ENCODE results near the gene KCNJ5. TPM values are rescaled to one million over a fixed set of nuclear protein-coding genes. Genes with fewer than 3 reads are reported as not detected.

Gene KCNJ5
- total RNA-seq, 2 donors from 2014 or later, result not detected

DNA sequence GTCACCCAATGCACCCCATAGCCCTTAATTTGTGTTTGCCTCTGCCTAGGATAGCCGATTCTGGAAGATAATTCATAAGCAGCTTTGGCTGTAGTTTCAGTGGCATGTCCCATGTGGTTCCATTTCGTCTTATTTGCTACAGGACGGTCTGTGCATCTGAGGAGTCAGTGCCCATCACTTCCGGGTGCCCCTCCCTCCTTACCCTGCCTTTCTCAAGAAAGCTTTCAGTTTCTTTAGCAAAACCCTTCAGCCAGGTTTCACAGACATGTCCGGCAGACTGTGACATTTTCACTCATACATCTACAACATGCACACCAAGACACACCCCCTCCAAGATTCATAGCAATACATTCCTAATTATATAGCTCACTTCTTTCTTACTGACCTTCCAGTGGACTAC, 37.2 kb downstream of the KCNJ5 start:
- no peaks in the 10 kb centered on the region for H3K36me3 Mint-ChIP-seq
- H3K4me3 Mint-ChIP-seq, result peak overlapping the region; percentile 9
- no peaks in the 10 kb centered on the region for H3K9me3 Mint-ChIP-seq
- peak overlapping the region; percentile 3 to 28 for H3K27ac Mint-ChIP-seq
- peaks cover 17 to 23% of the 10 kb centered on the region in 2 donors for H3K4me1 Mint-ChIP-seq (ENCODE audit: low read depth in 2 of 2)
- peak; percentile 15 for DNase-seq (ENCODE audit: low spot score)
- peaks cover 0 to 20% of the 10 kb centered on the region in 2 donors for H3K27me3 Mint-ChIP-seq
- peak; percentile 51 to 73 for ATAC-seq

DNA sequence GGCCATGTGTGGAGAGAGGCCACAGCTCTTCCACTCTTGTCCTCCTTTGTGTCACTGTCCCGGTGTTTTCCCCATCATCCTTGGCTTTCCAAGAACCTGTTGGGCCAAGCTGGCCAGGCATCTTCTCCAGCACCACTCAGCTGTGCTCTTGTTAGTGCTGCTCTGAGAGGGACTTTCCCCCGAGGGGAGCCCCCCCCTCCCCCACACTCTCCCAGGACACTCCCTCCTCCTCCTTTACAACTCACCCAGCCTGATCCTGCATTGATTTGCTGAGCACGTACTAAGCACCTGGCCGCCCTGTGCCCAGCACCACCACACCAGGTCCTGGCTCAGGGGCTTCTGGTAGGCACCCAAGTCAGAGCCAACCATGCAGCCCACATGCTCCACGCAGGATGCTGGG, 38.3 kb downstream of the KCNJ5 start:
- Mint-ChIP-seq H3K9me3 (no peaks in the 10 kb centered on the region), H3K27ac (peak overlapping the region; percentile 28 to 35), H3K4me3 (peak overlapping the region; percentile 38), H3K4me1 (ENCODE audit: low read depth in 2 of 2) (peaks cover 20 to 23% of the 10 kb centered on the region in 2 donors), H3K36me3 (no peaks in the 10 kb centered on the region), H3K27me3 (peaks cover 0 to 23% of the 10 kb centered on the region in 2 donors)
- DNase-seq (ENCODE audit: low spot score) (no peak), ATAC-seq (no peak)

DNA sequence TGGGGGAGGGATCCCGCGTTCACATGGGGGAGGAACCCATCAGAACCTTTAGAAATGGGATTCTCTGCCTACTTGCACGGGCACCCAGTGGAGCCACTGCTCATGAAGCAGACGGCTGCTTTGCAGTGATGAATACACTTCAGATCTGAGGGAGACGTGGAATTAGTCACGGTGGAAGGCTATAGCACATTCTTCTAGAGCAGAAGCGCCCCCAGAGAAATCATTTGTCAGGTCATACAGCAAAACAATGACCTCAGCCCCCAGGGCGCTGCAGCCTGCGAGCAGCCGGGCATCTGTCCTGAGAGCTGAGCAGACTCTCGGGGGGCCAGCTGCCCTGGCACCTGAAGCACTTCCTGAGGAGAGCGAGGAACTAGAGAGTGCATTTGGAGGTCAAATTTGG, 38.8 kb downstream of the KCNJ5 start:
- H3K4me3 Mint-ChIP-seq, result no peak overlapping the region
- ATAC-seq (no peak), DNase-seq (ENCODE audit: low spot score) (no peak)
- H3K27ac Mint-ChIP-seq, result peak overlapping the region in 1 of 2 donors; percentile 35
- H3K4me1 Mint-ChIP-seq (ENCODE audit: low read depth in 2 of 2), result peaks cover 20 to 23% of the 10 kb centered on the region in 2 donors
- no peaks in the 10 kb centered on the region for H3K9me3 Mint-ChIP-seq
- peaks cover 0 to 23% of the 10 kb centered on the region in 2 donors for H3K27me3 Mint-ChIP-seq
- no peaks in the 10 kb centered on the region for H3K36me3 Mint-ChIP-seq

DNA sequence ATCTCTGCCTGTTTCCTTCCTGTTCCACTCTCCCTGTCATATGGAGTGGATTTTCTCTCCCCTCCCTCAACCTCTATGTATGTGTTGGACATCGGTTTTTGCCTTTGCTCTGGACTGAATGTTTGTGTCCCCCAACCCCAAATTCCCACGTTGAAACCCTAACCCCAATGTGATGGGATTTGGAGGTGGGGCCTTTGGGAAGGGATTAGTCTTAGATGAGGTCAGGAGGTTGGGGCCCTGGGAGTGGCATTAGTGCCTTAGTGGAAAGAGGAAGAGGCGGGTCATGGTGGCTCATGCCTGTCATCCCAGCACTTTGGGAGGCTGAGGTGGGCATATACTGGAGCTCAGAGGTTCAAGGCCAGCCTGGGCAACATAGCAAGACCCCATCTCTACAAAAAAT, 39.9 kb downstream of the KCNJ5 start:
- Mint-ChIP-seq H3K27me3 (peaks cover 0 to 23% of the 10 kb centered on the region in 2 donors), H3K36me3 (no peaks in the 10 kb centered on the region), H3K27ac (no peak overlapping the region), H3K4me1 (ENCODE audit: low read depth in 2 of 2) (peaks cover 20 to 23% of the 10 kb centered on the region in 2 donors), H3K4me3 (no peak overlapping the region), H3K9me3 (no peaks in the 10 kb centered on the region)
- DNase-seq (ENCODE audit: low spot score) (no peak), ATAC-seq (no peak)

DNA sequence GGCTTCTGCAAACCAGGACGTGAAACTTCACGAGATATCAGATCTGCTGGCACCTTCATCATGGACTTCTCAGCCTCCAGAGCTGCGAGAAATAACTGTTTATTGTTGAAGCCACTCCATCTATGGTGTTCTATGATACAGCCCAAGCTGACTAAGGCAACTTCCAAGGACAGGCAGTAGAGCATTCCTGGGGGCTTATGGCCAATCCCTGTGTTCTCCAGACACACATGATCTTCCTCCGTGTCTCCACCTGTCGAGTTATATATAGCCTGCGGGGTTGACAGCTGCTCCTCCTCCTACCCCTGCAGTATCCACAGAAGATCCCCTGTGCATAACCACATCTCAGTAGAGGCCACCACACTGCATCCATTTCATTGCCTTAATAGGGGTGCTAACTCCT, 40.5 kb downstream of the KCNJ5 start:
- H3K4me3 Mint-ChIP-seq, result no peak overlapping the region
- peaks cover 0 to 23% of the 10 kb centered on the region in 2 donors for H3K27me3 Mint-ChIP-seq
- H3K36me3 Mint-ChIP-seq, result no peaks in the 10 kb centered on the region
- no peak for DNase-seq (ENCODE audit: low spot score)
- no peaks in the 10 kb centered on the region for H3K9me3 Mint-ChIP-seq
- no peak for ATAC-seq
- peaks cover 20 to 23% of the 10 kb centered on the region in 2 donors for H3K4me1 Mint-ChIP-seq (ENCODE audit: low read depth in 2 of 2)
- no peak overlapping the region for H3K27ac Mint-ChIP-seq

DNA sequence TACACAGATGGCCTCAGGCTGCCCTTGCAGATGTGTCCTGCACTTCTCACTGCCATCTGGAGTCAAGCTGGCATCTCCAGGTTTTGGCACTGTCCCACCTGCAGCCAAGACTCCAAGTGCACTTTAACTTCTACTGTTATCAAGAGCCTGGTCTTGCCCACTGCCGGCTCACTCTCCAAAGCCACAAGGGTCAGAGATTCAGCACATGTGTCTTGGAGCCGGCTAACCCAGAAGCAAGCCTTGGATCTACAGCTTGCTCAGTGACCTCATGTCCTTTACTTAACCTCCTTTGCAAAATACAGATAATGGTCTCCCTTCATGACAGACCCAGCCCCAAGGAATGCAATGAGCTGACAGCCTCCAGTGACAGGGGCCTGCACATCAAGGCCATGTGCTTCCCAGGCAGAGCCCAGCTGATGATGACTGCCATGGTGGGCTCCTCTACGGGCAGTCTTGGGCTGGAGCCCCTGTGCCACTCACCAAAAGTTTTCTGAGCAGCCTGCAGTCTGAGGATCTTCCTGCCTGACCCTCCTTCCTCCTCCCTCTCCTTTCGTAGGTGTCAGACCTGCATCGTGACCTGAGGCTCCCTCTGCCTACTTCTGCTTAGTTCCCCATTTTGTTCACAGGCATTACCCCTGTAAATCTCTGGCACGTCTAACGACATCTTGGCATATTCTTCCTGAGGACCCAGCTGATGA, 42.5 kb downstream of the KCNJ5 start:
- H3K27ac Mint-ChIP-seq, result no peak overlapping the region
- no peaks in the 10 kb centered on the region for H3K9me3 Mint-ChIP-seq
- no peaks in the 10 kb centered on the region for H3K36me3 Mint-ChIP-seq
- H3K27me3 Mint-ChIP-seq, result peaks cover 0 to 20% of the 10 kb centered on the region in 2 donors
- no peak for ATAC-seq
- DNase-seq (ENCODE audit: low spot score), result no peak
- H3K4me3 Mint-ChIP-seq, result no peak overlapping the region
- H3K4me1 Mint-ChIP-seq (ENCODE audit: low read depth in 2 of 2), result peaks cover 11 to 15% of the 10 kb centered on the region in 2 donors

DNA sequence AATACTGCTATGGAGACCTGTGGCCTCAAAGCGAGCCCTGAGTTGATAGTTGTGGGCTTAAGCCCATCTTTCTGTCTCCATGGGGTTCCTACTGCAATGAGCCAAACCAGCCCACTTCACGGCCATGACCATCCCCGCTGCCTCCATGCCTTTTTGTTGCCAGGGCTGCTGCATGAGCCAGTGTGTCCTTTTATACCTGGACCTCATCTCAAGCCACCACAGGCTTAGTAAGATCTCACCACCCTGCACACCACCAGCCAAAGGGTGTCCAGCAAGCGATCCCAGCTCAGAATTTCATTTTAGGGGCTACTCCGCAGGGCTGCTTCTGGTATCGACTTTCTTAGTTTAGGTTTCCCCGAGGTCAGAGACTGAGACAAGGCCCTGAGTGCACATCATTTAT, 43.2 kb downstream of the KCNJ5 start:
- Mint-ChIP-seq H3K4me1 (ENCODE audit: low read depth in 2 of 2) (peaks cover 9 to 11% of the 10 kb centered on the region in 2 donors), H3K9me3 (no peaks in the 10 kb centered on the region), H3K27ac (no peak overlapping the region), H3K27me3 (peaks cover 0 to 17% of the 10 kb centered on the region in 2 donors), H3K36me3 (no peaks in the 10 kb centered on the region), H3K4me3 (no peak overlapping the region)
- ATAC-seq (no peak), DNase-seq (ENCODE audit: low spot score) (no peak)

DNA sequence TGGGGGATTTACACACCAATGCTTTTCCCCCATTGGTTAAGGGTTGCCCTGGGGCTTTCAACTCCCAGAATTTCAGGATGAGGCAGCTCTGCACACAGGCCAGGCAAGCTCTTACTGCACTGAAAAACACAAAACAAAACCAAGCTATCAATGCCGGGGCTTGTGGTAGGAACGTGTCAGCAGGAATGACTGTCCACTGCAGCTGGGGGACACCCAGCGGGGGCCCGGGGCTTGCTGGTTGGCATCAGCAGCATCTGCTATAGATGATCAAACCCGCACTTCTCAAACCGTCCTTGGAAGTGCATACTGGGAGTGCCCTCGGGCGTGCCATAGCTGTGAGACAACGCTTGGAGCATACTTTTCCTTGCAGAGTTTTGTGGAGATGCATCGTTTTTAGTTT, 43.8 kb downstream of the KCNJ5 start:
- H3K27me3 Mint-ChIP-seq, result peaks cover 0 to 14% of the 10 kb centered on the region in 2 donors
- no peaks in the 10 kb centered on the region for H3K36me3 Mint-ChIP-seq
- H3K4me3 Mint-ChIP-seq, result no peak overlapping the region
- peaks cover 3 to 6% of the 10 kb centered on the region in 2 donors for H3K4me1 Mint-ChIP-seq (ENCODE audit: low read depth in 2 of 2)
- DNase-seq (ENCODE audit: low spot score) (no peak), ATAC-seq (no peak)
- no peaks in the 10 kb centered on the region for H3K9me3 Mint-ChIP-seq
- no peak overlapping the region for H3K27ac Mint-ChIP-seq

DNA sequence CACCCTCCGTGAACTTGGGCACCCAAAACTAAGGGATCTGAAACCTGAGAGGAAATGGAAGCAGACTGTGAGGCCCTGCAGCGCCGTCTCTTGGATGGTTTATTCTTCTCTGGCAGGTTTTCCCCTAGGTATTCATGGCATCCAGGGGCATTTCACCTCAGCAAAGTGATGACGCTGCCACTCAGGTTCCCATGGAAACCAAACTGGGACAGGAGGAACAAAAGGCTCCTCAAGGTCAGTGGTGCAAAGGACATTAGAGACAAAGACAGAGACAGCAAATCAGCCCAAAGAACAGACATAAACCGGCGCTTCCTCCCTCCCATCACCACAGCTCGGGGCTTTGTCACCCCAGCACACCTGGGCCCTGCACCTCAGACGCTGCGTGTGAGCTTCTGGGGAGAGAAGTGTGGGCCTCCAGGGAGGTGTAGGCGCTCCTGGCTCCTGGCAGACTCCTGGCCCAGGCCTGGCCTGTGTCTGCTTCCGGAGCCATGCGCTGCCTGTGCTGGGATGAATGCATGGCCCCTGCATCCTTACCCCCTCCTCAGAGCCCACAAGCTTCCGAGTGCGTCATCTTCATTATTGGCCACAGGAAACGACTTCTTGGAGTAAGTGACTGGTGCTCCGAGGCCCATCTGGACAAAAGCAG, 45.6 kb downstream of the KCNJ5 start:
- ATAC-seq, result no peak
- peaks cover 0 to 2% of the 10 kb centered on the region in 2 donors for H3K4me1 Mint-ChIP-seq (ENCODE audit: low read depth in 2 of 2)
- no peak overlapping the region for H3K4me3 Mint-ChIP-seq
- H3K9me3 Mint-ChIP-seq, result no peaks in the 10 kb centered on the region
- H3K36me3 Mint-ChIP-seq, result no peaks in the 10 kb centered on the region
- no peak for DNase-seq (ENCODE audit: low spot score)
- H3K27ac Mint-ChIP-seq, result no peak overlapping the region
- peaks cover 0 to 14% of the 10 kb centered on the region in 2 donors for H3K27me3 Mint-ChIP-seq

DNA sequence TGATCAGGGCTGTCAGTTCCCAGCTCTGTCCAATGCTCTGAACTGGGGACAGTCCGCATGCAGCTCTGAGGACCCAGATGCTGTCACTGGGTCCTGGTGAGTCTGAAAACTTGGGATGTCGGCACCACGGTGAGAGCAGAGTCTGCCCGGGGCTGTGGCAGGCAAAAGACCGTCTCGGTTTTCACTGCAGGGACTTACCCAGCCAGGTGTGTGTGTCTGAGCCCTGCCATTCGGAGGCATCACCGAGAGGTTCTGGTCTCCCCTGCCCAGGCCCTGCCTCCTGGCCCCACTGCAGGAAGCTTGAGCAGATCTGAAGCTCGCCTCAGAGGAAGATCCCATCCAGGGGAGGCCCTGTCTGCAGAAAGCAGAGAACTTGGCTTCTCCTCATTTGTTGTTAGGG, 46.3 kb downstream of the KCNJ5 start:
- no peak overlapping the region for H3K27ac Mint-ChIP-seq
- H3K36me3 Mint-ChIP-seq, result no peaks in the 10 kb centered on the region
- peaks cover 0 to 2% of the 10 kb centered on the region in 2 donors for H3K4me1 Mint-ChIP-seq (ENCODE audit: low read depth in 2 of 2)
- no peak overlapping the region for H3K4me3 Mint-ChIP-seq
- DNase-seq (ENCODE audit: low spot score) (no peak), ATAC-seq (no peak)
- peaks cover 0 to 14% of the 10 kb centered on the region in 2 donors for H3K27me3 Mint-ChIP-seq
- no peaks in the 10 kb centered on the region for H3K9me3 Mint-ChIP-seq

DNA sequence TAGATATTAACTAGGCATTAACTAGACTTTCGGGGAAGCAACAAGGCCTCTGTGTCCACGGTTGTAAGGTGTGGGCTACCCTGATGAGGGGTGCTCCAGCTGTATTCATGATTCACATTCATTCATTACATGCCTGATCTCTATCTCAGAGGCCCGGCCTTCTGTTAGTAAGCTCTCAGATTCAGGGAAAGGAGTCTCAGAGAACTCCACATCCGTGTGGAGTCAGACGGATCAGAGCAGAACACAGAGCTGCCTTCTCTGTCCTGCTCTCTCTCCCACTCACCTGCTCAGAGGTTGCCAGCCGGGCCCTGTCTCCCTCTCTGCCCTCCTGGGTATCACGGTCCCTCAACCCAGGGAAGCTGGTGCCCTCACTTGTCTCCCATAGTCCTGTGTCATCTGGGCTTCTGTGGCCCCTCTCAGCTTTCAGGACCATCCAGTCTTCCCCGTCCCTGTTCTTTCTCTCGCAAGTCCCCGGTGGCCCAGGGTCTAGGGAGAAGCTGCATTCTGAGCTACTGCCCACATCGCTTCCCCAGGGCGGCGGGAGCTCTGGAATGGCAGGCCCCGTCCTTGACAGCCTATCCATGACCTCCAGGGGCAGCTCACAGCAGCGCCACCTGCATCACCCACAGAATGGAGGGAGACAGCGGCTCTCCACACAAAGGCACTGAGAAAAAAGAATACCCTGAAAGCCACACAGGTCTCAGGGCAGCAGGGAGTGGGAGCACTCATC, 47.2 kb downstream of the KCNJ5 start:
- no peak for DNase-seq (ENCODE audit: low spot score)
- Mint-ChIP-seq H3K4me1 (ENCODE audit: low read depth in 2 of 2) (peaks cover 0 to 2% of the 10 kb centered on the region in 2 donors), H3K36me3 (no peaks in the 10 kb centered on the region), H3K27ac (no peak overlapping the region), H3K27me3 (peaks cover 0 to 13% of the 10 kb centered on the region in 2 donors), H3K4me3 (no peak overlapping the region), H3K9me3 (no peaks in the 10 kb centered on the region)
- ATAC-seq, result no peak

DNA sequence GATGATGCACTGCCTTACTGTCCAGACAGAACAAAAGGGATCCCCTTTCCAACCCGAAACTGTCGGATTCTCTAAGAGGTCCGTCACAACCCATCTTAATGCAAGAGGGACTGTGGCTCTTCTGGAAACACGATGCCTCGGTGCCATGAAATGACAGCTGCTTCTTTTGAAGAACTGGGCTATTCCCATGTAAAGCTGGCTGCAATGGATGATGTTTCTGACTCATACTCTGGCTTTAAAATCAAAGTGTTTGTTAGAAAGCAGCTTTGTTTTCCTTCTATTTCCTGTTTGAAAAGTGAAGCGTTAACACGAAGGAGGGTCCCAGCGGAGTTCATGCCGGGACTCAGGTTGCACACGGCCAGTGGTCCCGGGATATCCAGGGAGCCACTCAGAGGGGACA, 48.4 kb downstream of the KCNJ5 start:
- ATAC-seq, result no peak
- Mint-ChIP-seq H3K36me3 (no peaks in the 10 kb centered on the region), H3K9me3 (no peaks in the 10 kb centered on the region), H3K4me1 (ENCODE audit: low read depth in 2 of 2) (no peaks in the 10 kb centered on the region), H3K27ac (no peak overlapping the region), H3K4me3 (no peak overlapping the region), H3K27me3 (peaks cover 0 to 9% of the 10 kb centered on the region in 2 donors)
- DNase-seq (ENCODE audit: low spot score), result no peak

DNA sequence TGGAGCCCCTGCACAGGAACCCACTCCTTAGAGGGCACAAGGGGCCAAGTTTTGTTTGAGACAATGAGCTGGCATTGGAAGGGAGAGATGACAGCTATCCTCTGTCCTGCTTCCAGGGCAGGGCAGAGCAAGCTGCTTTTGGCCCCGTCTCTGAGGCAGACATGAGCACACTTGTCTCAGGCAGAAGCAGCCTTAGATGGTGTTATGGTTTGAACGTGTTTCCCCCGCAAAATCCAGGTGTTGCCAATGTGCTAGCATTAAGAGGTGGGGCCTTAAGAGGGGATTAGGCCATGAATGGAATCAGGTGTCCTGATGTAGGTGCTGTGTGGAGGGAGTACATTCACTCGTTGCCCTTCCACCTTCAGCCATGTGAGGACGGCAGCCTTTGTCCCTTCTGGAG, 49.0 kb downstream of the KCNJ5 start:
- Mint-ChIP-seq H3K4me1 (ENCODE audit: low read depth in 2 of 2) (no peaks in the 10 kb centered on the region), H3K27me3 (peaks cover 0 to 9% of the 10 kb centered on the region in 2 donors), H3K9me3 (no peaks in the 10 kb centered on the region), H3K36me3 (no peaks in the 10 kb centered on the region), H3K27ac (no peak overlapping the region), H3K4me3 (no peak overlapping the region)
- DNase-seq (ENCODE audit: low spot score) (no peak), ATAC-seq (no peak)

DNA sequence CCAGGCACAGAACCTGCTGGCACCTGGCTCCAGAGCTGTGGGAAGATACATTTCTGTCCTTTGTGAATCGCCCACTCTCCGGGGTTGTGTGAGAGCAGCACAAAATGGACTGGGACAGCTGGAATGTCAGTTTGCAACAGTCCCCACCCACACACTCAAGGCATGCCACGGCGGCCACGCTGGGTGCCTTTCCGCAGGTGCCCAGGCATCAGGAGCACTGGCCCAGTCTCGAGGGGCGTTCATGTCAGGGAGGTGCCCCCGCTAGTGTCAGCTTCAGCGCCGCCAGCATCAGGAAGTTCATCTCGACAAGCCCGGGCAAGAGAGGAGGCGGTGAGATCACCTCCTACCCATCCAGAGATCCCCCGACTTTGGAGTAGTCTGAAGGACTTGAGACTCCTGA, 49.4 kb downstream of the KCNJ5 start:
- Mint-ChIP-seq H3K27me3 (peaks cover 0 to 12% of the 10 kb centered on the region in 2 donors), H3K27ac (no peak overlapping the region), H3K9me3 (no peaks in the 10 kb centered on the region), H3K36me3 (no peaks in the 10 kb centered on the region), H3K4me3 (no peak overlapping the region), H3K4me1 (ENCODE audit: low read depth in 2 of 2) (no peaks in the 10 kb centered on the region)
- no peak for DNase-seq (ENCODE audit: low spot score)
- no peak for ATAC-seq
